ENCODE results near the gene MAP1LC3C. TPM values are rescaled to one million over a fixed set of nuclear protein-coding genes. Genes with fewer than 3 reads are reported as not detected.

Gene MAP1LC3C
- total RNA-seq, 1 experiment from 2014 or later: not detected

- intact Hi-C loops (cut with micrococcal nuclease): no loop called here
- ATAC-seq: no peak
These were observed 41.0 kb downstream of the MAP1LC3C start, which contains the start of gene BECN2 for GRCh38 chr1:241957692-241958494. BECN2 (plus strand) TSS chr1:241957767; CDS start chr1:241957767, 0 bp downstream.

DNA sequence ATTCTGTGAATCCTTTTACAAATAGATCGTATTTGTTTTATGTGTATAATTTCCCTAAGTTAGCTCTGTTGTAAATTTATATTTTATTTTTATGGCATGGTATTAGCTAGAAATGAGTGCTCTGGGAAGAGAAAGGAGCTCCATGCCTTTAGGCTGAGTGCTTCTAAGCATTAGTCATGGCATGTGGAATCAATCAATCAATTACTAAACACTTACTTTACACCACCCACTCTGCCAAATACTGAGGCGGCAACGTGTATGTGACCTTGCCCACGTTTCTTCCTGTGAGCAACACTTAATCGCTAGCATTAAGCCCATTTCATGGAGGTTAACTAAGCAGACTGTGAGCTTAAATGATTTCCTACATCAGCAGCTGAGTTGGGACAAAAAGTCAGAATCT, 48.5 kb downstream of the MAP1LC3C start:
- CTCF ChIA-PET: interaction anchor here (0.6 kb wide), 1 partner anchor 102 kb away, joined by 3 read pairs; the partner anchor contains the start of gene EXO1
- Histone ChIP-seq H2AFZ (ENCODE audit: low read length) (0 out of 2 replicates have a peak overlapping the region, but pooled peaks have one; percentile 35), H3K4me3 (ENCODE audit: low read length) (no peak overlapping the region), H3F3A (ENCODE audit: low read length, unreplicated experiment) (no peaks in the 10 kb centered on the region), H3K79me2 (ENCODE audit: low read length) (no peaks in the 10 kb centered on the region), H4K20me1 (ENCODE audit: low read length) (no peaks in the 10 kb centered on the region), H3K9me3 (ENCODE audit: low read length) (no peaks in the 10 kb centered on the region), H3K9me2 (replicated peaks; ENCODE audit: low read length) (no peaks in the 10 kb centered on the region), H3K27ac (ENCODE audit: low read length) (no peak overlapping the region), H3K27me3 (ENCODE audit: low read length) (no peaks in the 10 kb centered on the region), H3K4me1 (ENCODE audit: insufficient read depth, low read length) (peaks cover 8% of the 10 kb centered on the region; the same call in 1 of the 2 replicates), H3K4me2 (ENCODE audit: low read length) (no peak overlapping the region), H3K9ac (ENCODE audit: low read length) (no peak overlapping the region), H3K36me3 (ENCODE audit: low read depth, low read length) (no peaks in the 10 kb centered on the region)
- intact Hi-C loops (cut with micrococcal nuclease): no loop called here
- POLR2A ChIA-PET (ENCODE audit: unreplicated experiment): no interaction called here
- TF ChIP-seq EZH2phosphoT487 (IDR thresholded peaks at IDR 0.05; ENCODE audit: borderline replicate concordance, low read length) (no peak), EZH2 (IDR thresholded peaks at IDR 0.05; ENCODE audit: low read length, unreplicated experiment) (no peak)
- TF ChIP-seq, protein P1, sequence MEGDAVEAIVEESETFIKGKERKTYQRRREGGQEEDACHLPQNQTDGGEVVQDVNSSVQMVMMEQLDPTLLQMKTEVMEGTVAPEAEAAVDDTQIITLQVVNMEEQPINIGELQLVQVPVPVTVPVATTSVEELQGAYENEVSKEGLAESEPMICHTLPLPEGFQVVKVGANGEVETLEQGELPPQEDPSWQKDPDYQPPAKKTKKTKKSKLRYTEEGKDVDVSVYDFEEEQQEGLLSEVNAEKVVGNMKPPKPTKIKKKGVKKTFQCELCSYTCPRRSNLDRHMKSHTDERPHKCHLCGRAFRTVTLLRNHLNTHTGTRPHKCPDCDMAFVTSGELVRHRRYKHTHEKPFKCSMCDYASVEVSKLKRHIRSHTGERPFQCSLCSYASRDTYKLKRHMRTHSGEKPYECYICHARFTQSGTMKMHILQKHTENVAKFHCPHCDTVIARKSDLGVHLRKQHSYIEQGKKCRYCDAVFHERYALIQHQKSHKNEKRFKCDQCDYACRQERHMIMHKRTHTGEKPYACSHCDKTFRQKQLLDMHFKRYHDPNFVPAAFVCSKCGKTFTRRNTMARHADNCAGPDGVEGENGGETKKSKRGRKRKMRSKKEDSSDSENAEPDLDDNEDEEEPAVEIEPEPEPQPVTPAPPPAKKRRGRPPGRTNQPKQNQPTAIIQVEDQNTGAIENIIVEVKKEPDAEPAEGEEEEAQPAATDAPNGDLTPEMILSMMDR (conservative IDR thresholded peaks at IDR 0.05; ENCODE audit: low read depth, low read length): no peak
- no TSS peak for BruUV-seq (replicated peaks)
- ATAC-seq (peak; percentile 54), DNase-seq (peak; percentile 71)

More at GRCh38 chr1:241957692-241958494, 41.0 kb downstream of the MAP1LC3C start, which contains the start of gene BECN2:
- Histone ChIP-seq H3K4me1 (ENCODE audit: insufficient read depth, low read length) (no peaks in the 10 kb centered on the region), H3K4me2 (ENCODE audit: low read length) (no peak within 1 kb of the TSS), H3K9me3 (ENCODE audit: low read length) (no peaks in the 10 kb centered on the region), H3K9me2 (replicated peaks; ENCODE audit: low read length) (no peaks in the 10 kb centered on the region), H3K36me3 (ENCODE audit: low read depth, low read length) (no peaks in the 10 kb centered on the region), H3K27me3 (ENCODE audit: low read length) (no peaks in the 10 kb centered on the region), H3F3A (ENCODE audit: low read length, unreplicated experiment) (no peaks in the 10 kb centered on the region), H4K20me1 (ENCODE audit: low read length) (no peaks in the 10 kb centered on the region), H3K27ac (ENCODE audit: low read length) (no peak within 1 kb of the TSS), H3K4me3 (ENCODE audit: low read length) (no peak within 1 kb of the TSS), H3K9ac (ENCODE audit: low read length) (no peak within 1 kb of the TSS), H3K79me2 (ENCODE audit: low read length) (no peaks in the 10 kb centered on the region), H2AFZ (ENCODE audit: low read length) (no peak within 1 kb of the TSS)
- no peak for DNase-seq
- ChIA-PET POLR2A (ENCODE audit: unreplicated experiment) (no interaction called here), CTCF (no interaction called here)
- BruUV-seq (replicated peaks): no TSS peak
- TF ChIP-seq, protein P1 (conservative IDR thresholded peaks at IDR 0.05; ENCODE audit: low read depth, low read length): no peak
- no peak for TF ChIP-seq EZH2 (IDR thresholded peaks at IDR 0.05; ENCODE audit: low read length, unreplicated experiment)
- TF ChIP-seq EZH2phosphoT487 (IDR thresholded peaks at IDR 0.05; ENCODE audit: borderline replicate concordance, low read length): no peak

DNA sequence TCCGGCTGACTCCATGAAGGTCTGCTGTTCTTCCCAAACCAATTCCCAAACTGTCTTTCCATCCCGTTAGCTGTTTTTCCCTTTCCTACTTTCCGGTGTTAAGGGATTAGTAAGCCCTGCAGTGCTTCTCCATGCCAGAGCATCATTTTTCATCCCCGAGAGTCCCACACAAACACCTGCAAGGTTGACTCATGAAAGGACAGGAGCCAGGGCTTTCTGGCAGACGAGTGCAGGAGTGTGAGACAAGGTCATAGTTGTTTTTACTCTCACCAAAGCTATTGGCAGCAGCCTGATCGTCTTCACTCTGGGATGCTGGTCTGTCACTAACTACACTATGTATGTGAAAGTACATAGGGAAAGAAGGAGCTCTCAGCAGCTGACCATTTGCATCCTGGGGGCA, 51.5 kb downstream of the MAP1LC3C start:
- ChIA-PET POLR2A (ENCODE audit: unreplicated experiment) (no interaction called here), CTCF (no interaction called here)
- no peak overlapping the region for H3K4me3 ChIP-seq (ENCODE audit: low read length)
- H3K27ac ChIP-seq (ENCODE audit: low read length): no peak overlapping the region
- no peaks in the 10 kb centered on the region for H3K79me2 ChIP-seq (ENCODE audit: low read length)
- peaks cover 12% of the 10 kb centered on the region; the same call in 1 of the 2 replicates for H3K4me1 ChIP-seq (ENCODE audit: insufficient read depth, low read length)
- H3K9me3 ChIP-seq (ENCODE audit: low read length): no peaks in the 10 kb centered on the region
- ATAC-seq (no peak; the same call in 1 of the 2 replicates), DNase-seq (peak; percentile 47)
- H3F3A ChIP-seq (ENCODE audit: low read length, unreplicated experiment): no peaks in the 10 kb centered on the region
- no peaks in the 10 kb centered on the region for H4K20me1 ChIP-seq (ENCODE audit: low read length)
- TF ChIP-seq, protein P1 (conservative IDR thresholded peaks at IDR 0.05; ENCODE audit: low read depth, low read length): no peak
- TF ChIP-seq EZH2 (IDR thresholded peaks at IDR 0.05; ENCODE audit: low read length, unreplicated experiment): no peak
- TF ChIP-seq EZH2phosphoT487 (IDR thresholded peaks at IDR 0.05; ENCODE audit: borderline replicate concordance, low read length): no peak
- no peak overlapping the region for H2AFZ ChIP-seq (ENCODE audit: low read length)
- no peaks in the 10 kb centered on the region for H3K36me3 ChIP-seq (ENCODE audit: low read depth, low read length)
- no peak overlapping the region for H3K9ac ChIP-seq (ENCODE audit: low read length)
- H3K27me3 ChIP-seq (ENCODE audit: low read length): no peaks in the 10 kb centered on the region
- BruUV-seq (replicated peaks): no TSS peak
- H3K9me2 ChIP-seq (replicated peaks; ENCODE audit: low read length): no peaks in the 10 kb centered on the region
- no peak overlapping the region for H3K4me2 ChIP-seq (ENCODE audit: low read length)
- intact Hi-C loops (cut with micrococcal nuclease): no loop called here
